H1 (cell line): ENCODE measurements around the gene TCF20. TPM values are rescaled to one million over a fixed set of nuclear protein-coding genes. Genes with fewer than 3 reads are reported as not detected.

Experiments
- BACH1 ChIP-seq: IDR thresholded peaks from 2 replicates; pipeline ENCODE4 v1.6.1; 2012; ENCODE audit warnings: low read length, improper control_type of control experiment
- BCL11A ChIP-seq, 2 experiments: IDR thresholded peaks; one replicate each; pipeline ENCODE4 v1.6.1; 2011; ENCODE audit warnings: low read depth in 2 of 2, low read length in 2 of 2, mild to moderate bottlenecking in 2 of 2
- CEBPB ChIP-seq: IDR thresholded peaks from 2 replicates; pipeline ENCODE4 v1.6.1; 2012; ENCODE audit warnings: low read depth, low read length
- FOSL1 ChIP-seq: IDR thresholded peaks from 2 replicates; pipeline ENCODE4 v1.6.1; 2011; ENCODE audit warnings: mild to moderate bottlenecking, low read depth, low read length, moderate library complexity; ENCODE audit not compliant: insufficient read depth
- HDAC6 ChIP-seq: IDR thresholded peaks from one replicate; pipeline ENCODE4 v1.7.1; 2012; ENCODE audit warnings: low read depth, mild to moderate bottlenecking, inconsistent platforms, low read length, moderate library complexity
- JUND ChIP-seq: IDR thresholded peaks from 2 replicates; pipeline ENCODE4 v1.6.1; 2011; ENCODE audit warnings: mild to moderate bottlenecking, improper control_type of control experiment, low read length
- KDM5A ChIP-seq: fragments of 200-600 bp; IDR thresholded peaks from 2 replicates; pipeline ENCODE4 v1.7.1; 2012; ENCODE audit warnings: mild to moderate bottlenecking, low read length, inconsistent platforms, mixed read lengths
- NANOG ChIP-seq: IDR thresholded peaks from 2 replicates; pipeline ENCODE4 v1.6.1; 2011; ENCODE audit warnings: low read length, low read depth, mild to moderate bottlenecking, inconsistent platforms; ENCODE audit not compliant: insufficient read depth, poor library complexity, severe bottlenecking
- POU5F1 ChIP-seq: IDR thresholded peaks from 2 replicates; pipeline ENCODE4 v1.6.1; 2011; ENCODE audit warnings: low read depth, mild to moderate bottlenecking, low read length, moderate library complexity
- RFX5 ChIP-seq: IDR thresholded peaks from 2 replicates; pipeline ENCODE4 v1.6.1; 2011; ENCODE audit warnings: low read depth, low read length, improper control_type of control experiment, borderline replicate concordance
- SRF ChIP-seq: IDR thresholded peaks from 2 replicates; pipeline ENCODE4 v1.6.1; 2011; ENCODE audit warnings: mild to moderate bottlenecking, low read depth, low read length, moderate library complexity
- TAF7 ChIP-seq: optimal IDR thresholded peaks from 2 replicates; pipeline ENCODE3; 2011; ENCODE audit warnings: low read depth, mild to moderate bottlenecking, inconsistent platforms, low read length, moderate library complexity, borderline replicate concordance
- polyA plus RNA-seq, 7 experiments: library from polyadenylated mRNA; depleted of rRNA in 3 of 7; stranded (reverse) in 5 of 7; unstranded in 2 of 7; fragments of >200 nt in 5 of 7; fragments of 200-250 nt in 2 of 7; gene quantifications; 1 replicate in 5 of 7; 2 replicates in 1 of 7; 4 replicates in 1 of 7; pipeline versions ENCODE4 v1.2.1 to v1.2.3, GENCODE V29; 2011 to 2013; ENCODE audit warnings: missing spikeins in 2 of 7, mixed read lengths in 2 of 7
- total RNA-seq: library from RNA; stranded (reverse); fragmentation: NEBNext Ultra II Directional; extraction: Animal tissue kit (Norgen Biotek cat#: 25700); gene quantifications from 2 replicates; pipeline ENCODE4 v1.2.1, GENCODE V29; 2021
- TF ChIP-seq, protein P1 (sequence below), 3 experiments: IDR thresholded peaks; 1 replicate in 2 of 3; 2 replicates in 1 of 3; pipeline versions ENCODE4 v1.5.1 to v1.6.1; 2011; ENCODE audit warnings: low read length in 3 of 3, mild to moderate bottlenecking in 3 of 3, inconsistent platforms in 2 of 3, low read depth in 1 of 3, moderate library complexity in 1 of 3; ENCODE audit not compliant: insufficient read depth in 1 of 3; ENCODE audit errors: control extremely low read depth in 1 of 3
- TF ChIP-seq, protein P2 (sequence below): IDR thresholded peaks from 2 replicates; pipeline ENCODE4 v1.6.1; 2012; ENCODE audit warnings: inconsistent platforms

TCF20 gene
- total and polyA plus RNA-seq, 2 of the 8 experiments (the other 6 are each of a cell fraction or from before 2014, with no cell fraction given) = 22.0 to 79.8 TPM

DNA sequence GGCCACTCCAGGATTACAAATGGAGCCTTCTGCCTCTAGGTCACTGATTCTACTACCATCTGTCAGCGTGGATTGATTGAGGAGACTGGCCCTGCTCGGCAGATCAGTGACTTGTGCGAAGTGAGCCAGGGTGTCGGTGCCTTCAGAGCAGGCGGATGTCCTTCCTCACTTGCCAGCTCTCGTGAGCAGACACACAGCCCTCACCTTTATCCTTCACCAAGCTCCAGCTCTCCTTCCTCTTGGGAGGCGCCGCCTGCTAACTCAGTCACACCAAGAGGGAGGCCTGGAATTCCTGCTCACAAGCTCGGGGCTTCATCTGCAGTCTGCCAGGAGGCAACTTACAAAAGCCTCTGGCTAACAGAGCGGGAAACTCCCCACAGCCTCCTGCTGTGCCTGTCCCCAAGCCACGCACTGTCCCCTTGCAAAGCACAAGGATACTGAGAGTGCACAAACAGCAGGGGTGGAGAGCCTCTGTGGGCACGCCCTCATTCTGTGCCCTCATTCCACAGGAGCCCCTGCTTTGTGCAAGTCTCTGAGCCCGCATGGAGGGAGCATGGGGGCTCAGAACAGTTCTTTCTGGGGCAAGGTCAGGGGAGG is 3.5 kb upstream of the TCF20 start (continued):
- TF ChIP-seq, protein P1, sequence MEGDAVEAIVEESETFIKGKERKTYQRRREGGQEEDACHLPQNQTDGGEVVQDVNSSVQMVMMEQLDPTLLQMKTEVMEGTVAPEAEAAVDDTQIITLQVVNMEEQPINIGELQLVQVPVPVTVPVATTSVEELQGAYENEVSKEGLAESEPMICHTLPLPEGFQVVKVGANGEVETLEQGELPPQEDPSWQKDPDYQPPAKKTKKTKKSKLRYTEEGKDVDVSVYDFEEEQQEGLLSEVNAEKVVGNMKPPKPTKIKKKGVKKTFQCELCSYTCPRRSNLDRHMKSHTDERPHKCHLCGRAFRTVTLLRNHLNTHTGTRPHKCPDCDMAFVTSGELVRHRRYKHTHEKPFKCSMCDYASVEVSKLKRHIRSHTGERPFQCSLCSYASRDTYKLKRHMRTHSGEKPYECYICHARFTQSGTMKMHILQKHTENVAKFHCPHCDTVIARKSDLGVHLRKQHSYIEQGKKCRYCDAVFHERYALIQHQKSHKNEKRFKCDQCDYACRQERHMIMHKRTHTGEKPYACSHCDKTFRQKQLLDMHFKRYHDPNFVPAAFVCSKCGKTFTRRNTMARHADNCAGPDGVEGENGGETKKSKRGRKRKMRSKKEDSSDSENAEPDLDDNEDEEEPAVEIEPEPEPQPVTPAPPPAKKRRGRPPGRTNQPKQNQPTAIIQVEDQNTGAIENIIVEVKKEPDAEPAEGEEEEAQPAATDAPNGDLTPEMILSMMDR (IDR thresholded peaks at IDR 0.05; ENCODE audit: control extremely low read depth in 1 of 3, insufficient read depth in 1 of 3, low read depth in 1 of 3, low read length in 3 of 3) = no peak
- TF ChIP-seq, protein P2, sequence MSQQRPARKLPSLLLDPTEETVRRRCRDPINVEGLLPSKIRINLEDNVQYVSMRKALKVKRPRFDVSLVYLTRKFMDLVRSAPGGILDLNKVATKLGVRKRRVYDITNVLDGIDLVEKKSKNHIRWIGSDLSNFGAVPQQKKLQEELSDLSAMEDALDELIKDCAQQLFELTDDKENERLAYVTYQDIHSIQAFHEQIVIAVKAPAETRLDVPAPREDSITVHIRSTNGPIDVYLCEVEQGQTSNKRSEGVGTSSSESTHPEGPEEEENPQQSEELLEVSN = peak; percentile 91
- no peak for TF ChIP-seq POU5F1
- TF ChIP-seq CEBPB = no peak
- TF ChIP-seq BACH1 = no peak
- TF ChIP-seq NANOG = no peak
- no peak for TF ChIP-seq HDAC6
- TF ChIP-seq SRF = peak; percentile 52; the same call in 1 of the 2 replicates
- no peak for TF ChIP-seq TAF7
- TF ChIP-seq KDM5A = no peak
- no peak for TF ChIP-seq BCL11A (IDR thresholded peaks at IDR 0.05; ENCODE audit: low read depth in 2 of 2, low read length in 2 of 2)
- no peak for TF ChIP-seq JUND
- TF ChIP-seq RFX5 = no peak
- no peak for TF ChIP-seq FOSL1
